GM18498 (cell line): ENCODE data around the gene MILR1.
"Not testable (repeated sequence)": the region's sequence is repeated elsewhere in the genome, so short reads cannot be mapped to it uniquely, and the experiment has no call there.

Source experiments
- ATAC-seq: cut with Tn5 transposase; IDR thresholded peaks from one replicate; pipeline ENCODE4 v1.9.1; 2021; ENCODE audit warnings: mild to moderate bottlenecking, moderate library complexity; ENCODE audit not compliant: unreplicated experiment

The MILR1 gene

DNA sequence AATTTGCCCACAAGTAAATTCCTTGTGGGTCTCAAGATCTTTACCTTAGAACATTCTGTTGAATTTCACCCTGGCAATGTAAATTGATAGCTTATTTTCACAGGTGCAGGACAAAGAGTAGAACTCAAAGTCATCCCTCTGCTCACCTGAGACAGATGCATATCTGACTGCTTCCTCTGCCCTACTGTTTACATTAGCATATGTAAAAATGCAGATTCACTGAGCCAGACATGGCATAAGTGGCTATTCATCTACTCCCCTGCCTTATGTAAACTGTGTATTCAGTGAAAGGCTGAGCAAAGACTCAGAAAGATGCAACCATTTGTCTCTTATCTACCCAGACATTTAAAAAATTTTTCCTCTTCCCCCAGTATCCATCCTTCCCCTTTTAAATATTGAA lies 22.3 kb upstream of the MILR1 start:
- ATAC-seq, result no peak

DNA sequence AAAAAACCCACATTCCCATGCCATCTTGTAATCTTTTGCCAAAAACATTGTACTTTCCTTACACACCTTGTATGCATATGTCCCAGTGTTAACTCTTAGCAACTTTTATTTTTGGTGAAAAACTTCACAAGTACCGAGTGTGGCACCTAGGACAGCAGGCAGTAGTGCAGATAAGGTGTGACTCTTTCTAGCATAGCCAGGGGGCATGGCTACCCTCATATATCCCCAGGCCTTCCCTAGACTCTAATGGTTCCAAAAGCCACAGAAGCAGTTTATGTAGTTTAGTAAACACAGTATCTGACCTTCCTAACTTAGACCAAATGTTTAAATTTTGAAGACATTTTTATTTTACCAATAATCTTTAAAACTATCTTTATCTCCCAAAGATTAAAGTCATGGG lies 20.5 kb upstream of the MILR1 start:
- ATAC-seq, result no peak

DNA sequence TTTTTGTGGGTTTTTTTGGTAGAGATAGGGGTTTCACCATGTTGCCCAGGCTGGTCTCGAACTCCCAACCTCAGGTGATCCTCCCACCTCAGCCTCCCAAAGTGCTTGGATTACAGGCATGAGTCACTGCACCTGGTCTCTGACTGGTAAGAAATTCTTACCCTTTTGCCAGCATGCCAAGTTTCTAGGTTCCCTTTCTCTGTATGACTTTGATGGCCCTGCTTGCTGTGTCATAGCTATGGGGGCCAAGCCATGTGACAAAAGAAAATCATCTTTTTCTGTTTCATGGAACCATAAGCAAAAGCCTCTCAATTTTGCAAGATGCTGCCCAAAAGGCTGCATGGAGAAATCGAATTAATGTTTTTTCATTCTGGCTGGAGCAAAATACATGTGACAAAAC lies 18.9 kb upstream of the MILR1 start:
- not testable (repeated sequence) for ATAC-seq

DNA sequence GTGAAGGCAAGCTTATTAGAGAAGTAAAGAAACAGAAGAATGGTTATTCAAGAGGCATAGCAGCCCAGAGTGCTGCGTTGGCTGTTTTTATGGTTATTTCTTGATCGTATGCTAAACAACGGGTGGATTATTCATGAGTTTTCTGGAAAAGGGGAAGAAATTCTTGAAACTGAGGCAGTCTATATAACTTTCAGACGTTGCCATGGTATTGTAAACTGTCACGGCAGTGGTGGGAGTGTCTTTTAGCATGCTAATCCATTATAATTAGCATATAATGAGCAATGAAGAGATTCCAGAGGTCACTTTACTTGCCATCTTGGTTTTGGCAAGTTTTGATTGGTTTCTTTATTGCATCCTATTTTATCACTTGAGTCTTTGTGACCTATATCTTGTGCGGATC lies 17.4 kb upstream of the MILR1 start:
- ATAC-seq, result no peak

DNA sequence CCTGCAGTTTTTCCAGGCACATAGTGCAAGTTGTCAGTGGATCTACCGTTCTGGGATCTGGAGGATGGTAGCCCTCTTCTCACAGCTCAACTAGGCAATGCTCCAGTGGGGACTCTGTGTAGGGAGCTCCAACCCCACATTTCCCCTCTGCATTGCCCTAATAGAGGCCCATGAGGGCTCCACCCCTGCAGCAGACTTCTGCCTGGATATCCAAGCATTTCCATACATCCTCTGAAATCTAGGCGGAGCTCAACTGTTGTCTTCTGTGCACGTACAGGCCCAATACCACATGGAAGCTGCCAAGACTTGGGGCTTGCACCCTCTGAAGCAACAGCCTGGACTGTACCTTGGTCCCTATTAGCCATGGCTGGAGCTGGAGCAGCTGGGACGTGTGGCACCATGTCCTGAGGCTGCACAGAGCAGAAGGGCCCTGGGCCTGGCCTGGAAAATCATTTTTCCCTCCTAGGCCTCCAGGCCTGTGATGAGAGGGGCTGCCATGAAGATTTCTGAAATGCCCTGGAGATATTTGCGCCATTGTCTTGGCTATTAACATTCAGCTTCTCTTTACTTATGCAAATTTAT lies 10.9 kb upstream of the MILR1 start:
- no peak for ATAC-seq

DNA sequence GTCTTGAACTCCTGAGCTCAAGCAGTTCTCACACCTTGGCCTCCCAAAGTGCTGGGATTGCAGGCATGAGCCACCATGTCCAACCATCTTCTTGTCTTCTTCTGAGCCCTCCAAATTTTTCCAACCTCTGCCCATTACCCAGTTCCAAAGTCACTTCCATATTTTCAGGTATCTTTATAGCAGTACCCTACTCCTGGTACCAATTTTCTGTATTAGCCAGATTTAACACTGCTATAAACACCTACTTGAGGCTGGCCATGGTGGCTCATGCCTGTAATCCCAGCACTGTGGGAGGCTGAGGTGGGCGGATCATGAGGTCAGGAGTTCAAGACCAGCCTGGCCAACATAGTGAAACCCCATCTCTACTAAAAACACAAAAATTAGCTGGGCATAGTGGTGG lies 9.4 kb upstream of the MILR1 start:
- not testable (repeated sequence) for ATAC-seq

DNA sequence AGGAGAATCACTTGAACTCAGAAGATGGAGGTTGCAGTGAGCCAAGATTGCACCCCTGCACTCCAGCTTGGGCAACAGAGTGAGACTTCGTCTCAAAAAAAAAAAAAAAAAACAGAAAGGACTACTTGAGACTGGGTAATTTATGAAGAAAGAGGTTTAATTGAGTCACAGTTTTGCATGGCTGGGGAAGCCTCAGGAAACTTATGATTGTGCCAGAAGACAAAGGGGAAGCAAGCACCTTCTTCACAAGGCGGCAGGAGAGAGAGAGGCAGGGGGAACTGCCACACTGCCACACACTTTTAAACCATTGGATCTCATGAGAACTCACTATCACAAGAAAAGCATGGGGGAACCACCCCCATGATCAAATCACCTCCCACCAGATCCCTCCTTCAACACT lies 9.0 kb upstream of the MILR1 start:
- ATAC-seq, result no peak

DNA sequence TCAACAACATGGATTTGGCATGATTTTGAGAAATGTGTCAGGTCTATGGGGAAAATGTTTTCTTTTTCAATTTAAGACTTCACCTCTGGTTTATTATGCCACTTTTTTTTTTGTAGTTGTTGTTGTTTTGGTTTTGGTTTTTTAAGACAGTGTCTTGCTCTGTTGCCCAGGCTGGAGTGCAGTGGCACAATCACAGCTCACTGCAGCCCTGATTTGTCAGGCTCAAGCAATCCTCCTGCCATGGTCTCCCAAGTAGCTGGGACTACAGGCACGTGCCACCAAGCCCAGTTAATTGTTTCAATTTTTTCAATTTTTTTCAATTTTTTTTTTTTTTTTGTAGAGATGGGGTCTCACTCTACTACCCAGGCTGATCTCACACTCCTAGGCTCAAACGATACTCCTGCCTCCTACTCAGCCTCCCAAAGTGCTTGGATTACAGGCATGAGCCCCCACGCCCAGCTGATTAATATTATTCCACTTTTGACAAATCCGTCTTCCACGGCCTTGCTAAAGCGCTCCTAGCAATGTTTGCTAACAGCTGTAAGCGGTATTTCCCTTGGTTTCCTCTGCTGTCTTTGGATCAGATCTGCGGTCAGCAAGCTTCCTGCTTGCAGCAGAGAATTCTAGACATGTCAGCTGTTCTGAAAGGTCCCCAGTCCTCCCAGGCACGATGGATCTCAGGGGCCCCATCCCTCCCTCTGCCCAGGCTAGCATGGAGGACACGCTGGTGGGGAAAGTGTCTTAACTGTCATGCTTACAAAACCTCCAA lies 7.0 kb upstream of the MILR1 start:
- no peak for ATAC-seq

DNA sequence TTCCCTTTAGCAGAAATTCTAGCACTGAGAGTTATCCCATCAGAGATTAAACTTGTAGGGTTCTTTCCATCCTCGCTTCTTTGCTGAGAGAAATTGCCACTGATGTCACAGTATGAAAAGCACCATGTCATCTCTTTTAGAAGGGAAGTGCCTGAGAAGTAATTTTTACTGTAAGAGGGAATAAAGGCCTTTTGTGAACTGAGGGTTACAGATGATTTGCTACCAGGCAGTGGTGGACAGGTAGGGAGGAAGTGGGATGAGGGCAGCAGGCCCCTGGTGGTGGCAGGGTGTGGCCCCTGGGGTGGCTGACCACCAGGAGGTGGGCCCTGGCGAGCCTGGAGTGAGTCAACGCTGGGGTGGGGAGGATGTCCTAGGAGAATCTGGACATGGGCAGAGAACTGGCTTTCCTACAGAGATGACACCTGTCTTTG lies 6.4 kb upstream of the MILR1 start:
- ATAC-seq, result no peak

DNA sequence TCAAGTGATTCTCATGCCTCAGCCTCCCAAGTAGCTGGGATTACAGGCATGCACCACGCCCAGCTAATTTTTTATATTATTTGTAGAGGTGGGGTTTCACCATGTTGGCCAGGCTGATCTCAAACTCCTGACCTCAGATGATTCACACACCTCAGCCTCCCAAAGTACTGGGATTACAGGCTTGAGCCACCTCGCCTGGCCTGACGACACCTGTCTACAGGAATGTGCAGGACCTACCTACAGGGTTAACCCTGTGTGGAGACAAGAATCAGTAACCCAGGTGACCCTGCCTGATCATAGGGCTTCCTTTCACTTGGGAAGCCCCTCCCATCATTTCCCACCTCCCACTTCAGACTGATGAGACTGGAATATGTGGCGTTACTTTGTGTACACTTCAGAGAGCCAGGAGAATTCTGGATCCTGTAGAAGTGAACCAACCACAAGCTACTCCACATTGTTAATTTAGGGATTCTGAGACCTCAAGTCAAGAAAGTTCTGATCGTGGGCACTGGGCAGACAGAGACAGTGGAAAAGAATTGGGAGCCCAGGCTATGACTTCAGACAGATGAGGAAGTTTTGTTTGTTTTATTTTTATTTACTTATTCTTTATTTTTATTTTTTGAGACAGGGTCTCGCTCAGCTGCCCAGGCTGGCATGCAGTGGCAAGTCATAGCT lies 5.7 kb upstream of the MILR1 start:
- no peak for ATAC-seq

DNA sequence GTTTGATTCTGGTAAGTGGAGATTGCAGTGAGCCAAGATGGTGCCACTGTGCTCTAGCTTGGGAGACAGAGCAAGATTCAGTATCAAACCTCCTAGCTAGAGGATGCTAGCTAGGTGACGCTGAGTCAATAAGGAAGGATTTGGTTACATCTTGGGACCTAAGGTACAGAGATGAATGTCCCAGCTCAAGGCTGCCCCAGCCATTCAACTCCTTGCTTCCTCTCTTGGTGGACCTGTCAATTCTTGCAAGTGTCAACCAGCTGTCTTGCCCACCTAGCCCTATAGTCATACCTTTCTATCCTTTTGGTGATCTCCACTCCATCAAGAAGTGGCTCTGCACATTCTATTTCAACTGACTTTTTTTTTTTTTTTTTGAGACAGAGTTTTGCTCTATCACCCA lies 1.4 kb upstream of the MILR1 start:
- ATAC-seq, result no peak

DNA sequence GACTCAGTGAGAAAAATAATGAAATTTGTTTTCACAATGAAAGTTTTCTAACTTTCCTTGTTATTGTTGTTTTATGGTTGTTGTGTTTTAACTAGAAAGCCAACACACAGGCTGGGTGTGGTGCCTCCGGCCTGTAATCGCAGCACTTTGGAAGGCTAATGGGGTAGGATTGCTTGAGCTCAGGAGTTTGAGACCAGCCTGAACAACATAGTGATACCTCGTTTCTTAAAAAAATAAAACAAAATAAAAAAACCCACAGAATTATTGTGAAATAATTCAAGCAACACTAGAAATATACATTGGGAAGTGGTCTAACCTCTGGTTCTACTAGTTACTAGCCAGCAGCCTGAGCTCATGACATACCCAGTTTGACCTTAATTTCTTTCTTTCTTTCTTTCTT lies 630 bp downstream of the MILR1 start:
- ATAC-seq, result no peak

DNA sequence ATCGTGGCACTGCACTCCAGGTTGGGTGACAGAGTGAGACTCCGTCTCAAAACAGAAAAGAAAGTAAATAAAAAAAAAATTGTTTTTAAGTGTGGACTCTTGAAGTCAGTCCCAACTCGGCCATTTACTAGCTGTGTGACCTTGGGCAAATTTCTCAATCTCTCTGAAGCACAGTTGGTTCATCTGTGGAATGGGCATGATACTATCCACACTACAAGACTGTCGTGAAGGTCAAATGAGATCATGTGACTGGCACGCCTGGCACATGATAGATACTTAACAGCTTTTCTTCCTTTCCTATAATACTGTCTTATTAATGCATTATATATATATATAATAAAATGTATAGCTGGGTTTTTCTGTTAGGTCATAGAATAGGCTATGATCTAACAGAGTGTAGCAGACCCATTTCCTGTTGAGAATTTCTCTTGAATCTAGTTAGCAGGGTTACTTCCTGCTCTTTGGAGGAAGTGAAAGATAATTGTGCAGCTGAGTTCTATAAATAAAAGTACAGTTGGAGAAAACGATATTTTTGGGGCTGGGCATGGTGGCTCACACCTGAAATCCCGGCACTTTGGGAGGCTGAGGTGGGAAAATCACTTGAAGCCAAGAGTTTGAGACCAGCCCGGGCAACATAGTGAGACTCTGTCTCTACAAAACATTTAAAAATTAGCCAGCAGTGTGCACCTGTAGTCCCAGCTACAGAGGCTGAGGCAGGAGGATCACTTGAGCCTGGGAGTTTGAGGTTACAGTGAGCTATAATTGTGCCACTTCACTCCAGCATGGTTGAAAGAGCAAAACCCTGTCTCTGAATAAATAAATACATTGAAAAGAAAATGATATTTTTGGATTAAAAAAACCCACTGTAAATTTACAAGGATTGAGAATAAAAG lies 7.3 kb downstream of the MILR1 start:
- peak; percentile 67 for ATAC-seq

DNA sequence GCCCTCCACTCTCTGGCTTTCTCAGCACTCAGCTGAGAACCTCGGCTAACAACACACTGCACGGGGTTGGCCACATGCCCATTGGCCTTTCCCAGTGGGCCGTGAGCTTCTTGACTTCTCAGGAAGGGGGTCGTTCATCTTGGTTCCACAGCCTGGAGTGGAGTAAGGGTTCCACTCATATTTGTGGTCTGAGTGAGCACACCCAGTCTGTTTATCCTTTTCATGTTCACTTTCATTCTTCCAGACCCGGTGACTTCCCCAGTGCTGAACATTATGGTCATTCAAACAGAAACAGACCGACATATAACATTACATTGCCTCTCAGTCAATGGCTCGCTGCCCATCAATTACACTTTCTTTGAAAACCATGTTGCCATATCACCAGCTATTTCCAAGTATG lies 8.2 kb downstream of the MILR1 start:
- ATAC-seq, result no peak

DNA sequence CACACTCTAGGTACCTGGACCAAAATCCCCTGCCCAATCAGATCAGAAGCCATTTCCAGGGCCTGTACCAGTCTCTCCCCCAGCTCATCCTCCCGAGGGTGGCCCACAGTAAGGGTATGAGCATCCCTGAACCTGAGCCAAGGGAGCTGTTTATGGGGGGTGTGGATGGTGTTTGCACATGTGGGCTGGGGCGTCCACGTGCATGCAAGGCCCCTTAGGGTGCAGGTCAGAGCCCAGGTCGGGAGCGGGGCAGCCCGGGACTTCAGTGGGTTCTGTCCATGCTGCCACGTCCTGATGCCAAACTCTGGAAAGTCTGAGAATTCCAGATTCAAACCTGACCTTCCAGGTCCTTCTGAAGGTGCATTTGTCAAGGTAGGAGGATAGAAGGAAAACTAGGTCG lies 9.8 kb downstream of the MILR1 start:
- no peak for ATAC-seq

DNA sequence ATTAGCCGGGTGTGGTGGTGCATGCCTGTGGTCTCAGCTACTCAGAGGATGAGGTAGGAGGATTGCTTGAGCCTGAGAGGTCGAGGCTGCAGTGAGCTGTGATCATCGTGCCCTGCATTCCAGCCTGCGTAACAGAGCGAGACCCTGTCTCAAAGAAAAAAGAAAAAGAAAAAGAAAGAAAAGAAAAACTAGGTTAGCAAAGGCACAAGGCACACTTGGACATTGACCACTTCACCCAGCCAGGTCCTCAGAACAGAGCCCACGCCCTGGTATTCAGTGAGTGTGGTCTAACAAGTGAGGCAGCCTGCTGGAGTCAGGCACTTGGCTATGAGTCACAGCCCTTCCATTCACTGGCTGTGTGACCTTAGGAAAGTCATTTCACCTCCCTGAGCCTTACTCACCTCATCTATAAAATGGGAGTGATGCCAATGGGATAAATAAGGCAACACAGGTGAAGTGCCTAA lies 10.4 kb downstream of the MILR1 start:
- ATAC-seq, result no peak

DNA sequence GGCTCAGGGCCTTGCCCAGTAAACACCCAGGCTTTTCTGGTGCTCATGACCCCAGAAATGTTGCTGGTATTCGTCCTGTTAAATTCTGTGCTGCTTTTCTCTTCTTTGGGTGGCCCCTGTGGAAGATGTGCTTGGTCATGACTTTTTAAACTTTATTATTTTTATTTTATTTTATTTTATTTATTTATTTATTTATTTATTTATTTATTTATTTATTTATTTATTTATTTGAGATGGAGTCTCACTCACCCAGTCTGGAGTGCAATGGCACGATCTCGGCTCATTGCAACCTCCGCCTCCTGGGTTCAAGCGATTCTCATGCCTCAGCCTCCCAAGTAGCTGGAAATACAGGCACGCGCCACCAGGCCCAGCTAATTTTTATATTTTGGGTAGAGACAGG lies 10.9 kb downstream of the MILR1 start:
- ATAC-seq, result not testable (repeated sequence)

DNA sequence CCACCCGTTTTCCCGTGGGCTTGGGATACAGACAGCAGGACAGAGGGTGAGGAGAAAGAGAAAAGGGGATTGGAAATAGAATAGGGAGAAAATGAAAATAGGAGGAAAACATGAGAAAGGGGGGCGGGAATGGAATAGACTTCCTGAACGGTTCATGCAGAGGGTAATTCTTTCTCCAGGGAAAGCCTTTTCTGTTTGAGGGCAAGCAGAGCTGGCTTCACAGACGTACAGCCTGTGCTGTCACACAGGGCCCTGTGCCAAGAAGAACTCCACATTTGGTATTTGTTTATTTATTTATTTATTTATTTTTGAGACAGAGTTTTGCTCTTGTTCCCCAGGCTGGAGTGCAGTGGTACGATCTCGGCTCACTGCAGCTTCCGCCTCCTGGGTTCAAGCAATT lies 12.0 kb downstream of the MILR1 start:
- ATAC-seq, result no peak

DNA sequence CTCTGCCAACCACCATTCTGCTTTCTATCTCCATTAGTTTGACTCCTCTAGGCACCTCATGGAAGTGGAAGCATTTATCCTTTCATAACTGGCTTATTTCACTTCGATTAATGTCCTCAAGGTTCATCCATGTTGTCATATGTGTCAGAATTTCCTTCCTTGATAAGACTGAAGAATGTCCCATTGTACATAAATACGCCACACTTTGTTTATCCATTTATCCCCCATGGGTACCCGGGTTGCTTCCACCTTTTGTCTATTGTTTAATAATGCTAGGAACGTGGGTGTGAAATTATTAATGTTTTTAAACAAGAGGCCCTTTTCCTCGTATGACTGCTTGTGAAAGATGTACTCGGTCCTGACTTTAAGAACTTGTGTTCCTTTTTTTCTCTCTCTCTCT lies 12.9 kb downstream of the MILR1 start:
- no peak for ATAC-seq

DNA sequence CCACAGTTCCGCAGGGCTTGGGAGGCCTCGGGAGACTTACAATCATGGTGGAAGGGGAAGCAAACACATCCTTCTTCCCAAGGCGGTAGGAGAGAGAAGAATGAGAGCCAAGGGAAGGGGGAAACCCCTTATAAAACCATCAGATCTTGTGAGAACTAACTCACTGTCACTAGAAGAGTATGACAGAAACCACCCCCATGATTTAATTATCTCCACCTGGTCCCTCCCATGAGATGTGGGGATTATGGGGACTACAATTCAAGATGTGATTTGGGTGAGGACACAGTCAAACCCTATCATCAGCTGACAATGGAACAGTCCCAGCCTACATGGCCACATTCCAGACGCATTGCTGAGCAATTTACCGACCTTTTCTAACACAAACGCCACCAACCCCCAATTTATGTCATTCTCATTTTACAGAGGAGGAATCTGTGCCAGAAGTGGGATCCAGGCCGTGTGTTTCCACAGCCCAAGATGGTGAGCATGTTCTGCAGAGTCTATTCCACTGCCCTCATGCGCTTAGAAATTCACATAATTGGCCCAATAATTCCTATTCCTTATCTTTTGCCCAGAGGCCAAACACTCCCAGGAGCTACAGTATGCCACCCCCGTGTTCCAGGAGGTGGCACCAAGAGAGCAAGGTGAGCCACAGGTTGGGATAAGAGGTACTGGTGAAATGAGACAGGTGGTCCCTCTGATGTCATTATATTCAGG lies 17.3 kb downstream of the MILR1 start:
- no peak for ATAC-seq

DNA sequence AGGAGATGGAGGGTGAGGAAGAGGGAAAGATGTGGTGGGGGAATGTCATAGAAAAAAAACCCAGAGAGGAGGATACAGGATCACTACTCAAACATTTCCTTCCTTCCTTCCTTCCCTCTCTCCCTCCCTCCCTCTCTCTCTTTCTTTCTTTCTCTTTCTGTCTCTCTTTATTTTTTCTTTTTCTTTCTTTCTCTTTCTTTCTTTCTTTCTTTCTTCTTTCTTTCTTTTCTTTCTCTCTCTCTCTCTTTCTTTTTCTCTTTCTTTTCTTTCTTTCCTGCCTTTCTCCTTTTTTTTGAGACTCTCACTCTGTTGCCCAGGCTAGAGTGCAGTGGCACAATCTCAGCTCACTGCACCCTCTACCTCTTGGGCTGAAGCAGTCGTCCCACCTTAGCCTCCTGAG lies 17.9 kb downstream of the MILR1 start:
- not testable (repeated sequence) for ATAC-seq
